Nephron progenitor cell (in vitro differentiated cells): ENCODE results near the gene ESF1.

ENCODE experiments used
- DNase-seq: peaks from one replicate; pipeline ENCODE4 v3.0.0; 2021
- H3K27ac Mint-ChIP-seq: 2 replicates; pipeline ENCODE4 v1.8.0; 2021; ENCODE audit warnings: mild to moderate bottlenecking, moderate library complexity, mixed read lengths
- H3K27me3 Mint-ChIP-seq: 2 replicates; pipeline ENCODE4 v1.8.0; 2021; ENCODE audit warnings: mild to moderate bottlenecking, low read depth, mixed read lengths; ENCODE audit not compliant: poor library complexity
- H3K36me3 Mint-ChIP-seq: 2 replicates; pipeline ENCODE4 v1.8.0; 2021; ENCODE audit warnings: low read depth, mixed read lengths
- H3K4me1 Mint-ChIP-seq: 2 replicates; pipeline ENCODE4 v1.8.0; 2021; ENCODE audit warnings: mixed read lengths
- H3K4me3 Mint-ChIP-seq: 2 replicates; pipeline ENCODE4 v1.8.0; 2021; ENCODE audit warnings: mild to moderate bottlenecking, moderate library complexity, mixed read lengths
- H3K9me3 Mint-ChIP-seq: 2 replicates; pipeline ENCODE4 v1.8.0; 2021; ENCODE audit warnings: mild to moderate bottlenecking, moderate library complexity, mixed read lengths
- TF ChIP-seq, protein P1 (sequence below): fragments of 200-600 bp; sonication (generic); IDR thresholded peaks from 2 replicates; pipeline ENCODE4 v1.5.0; 2021; ENCODE audit warnings: antibody characterized with exemption

Gene ESF1

GRCh38 chr20:13678944-13679343 is 105.8 kb downstream of the ESF1 start:
- DNase-seq, result no peak
- TF ChIP-seq, protein P1, sequence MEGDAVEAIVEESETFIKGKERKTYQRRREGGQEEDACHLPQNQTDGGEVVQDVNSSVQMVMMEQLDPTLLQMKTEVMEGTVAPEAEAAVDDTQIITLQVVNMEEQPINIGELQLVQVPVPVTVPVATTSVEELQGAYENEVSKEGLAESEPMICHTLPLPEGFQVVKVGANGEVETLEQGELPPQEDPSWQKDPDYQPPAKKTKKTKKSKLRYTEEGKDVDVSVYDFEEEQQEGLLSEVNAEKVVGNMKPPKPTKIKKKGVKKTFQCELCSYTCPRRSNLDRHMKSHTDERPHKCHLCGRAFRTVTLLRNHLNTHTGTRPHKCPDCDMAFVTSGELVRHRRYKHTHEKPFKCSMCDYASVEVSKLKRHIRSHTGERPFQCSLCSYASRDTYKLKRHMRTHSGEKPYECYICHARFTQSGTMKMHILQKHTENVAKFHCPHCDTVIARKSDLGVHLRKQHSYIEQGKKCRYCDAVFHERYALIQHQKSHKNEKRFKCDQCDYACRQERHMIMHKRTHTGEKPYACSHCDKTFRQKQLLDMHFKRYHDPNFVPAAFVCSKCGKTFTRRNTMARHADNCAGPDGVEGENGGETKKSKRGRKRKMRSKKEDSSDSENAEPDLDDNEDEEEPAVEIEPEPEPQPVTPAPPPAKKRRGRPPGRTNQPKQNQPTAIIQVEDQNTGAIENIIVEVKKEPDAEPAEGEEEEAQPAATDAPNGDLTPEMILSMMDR, result no peak
- H3K27ac Mint-ChIP-seq, result no peak overlapping the region
- no peak overlapping the region for H3K4me3 Mint-ChIP-seq
- H3K27me3 Mint-ChIP-seq, result no peaks in the 10 kb centered on the region
- peaks cover 20% of the 10 kb centered on the region for H3K4me1 Mint-ChIP-seq
- H3K36me3 Mint-ChIP-seq, result no peaks in the 10 kb centered on the region
- H3K9me3 Mint-ChIP-seq, result no peaks in the 10 kb centered on the region

GRCh38 chr20:13677241-13677640 is 107.5 kb downstream of the ESF1 start:
- Mint-ChIP-seq H3K9me3 (no peaks in the 10 kb centered on the region), H3K4me1 (peaks cover 11% of the 10 kb centered on the region)

GRCh38 chr20:13676682-13677081 is 108.0 kb downstream of the ESF1 start:
- Mint-ChIP-seq H3K27ac (no peak overlapping the region), H3K27me3 (peaks cover 4% of the 10 kb centered on the region), H3K36me3 (no peaks in the 10 kb centered on the region), H3K4me1 (peaks cover 11% of the 10 kb centered on the region), H3K9me3 (no peaks in the 10 kb centered on the region), H3K4me3 (no peak overlapping the region)
- TF ChIP-seq, protein P1, result no peak
- DNase-seq, result peak; percentile 4

More at GRCh38 chr20:13677241-13677640, 107.5 kb downstream of the ESF1 start:
- no peak for DNase-seq
- TF ChIP-seq, protein P1, result no peak
- Mint-ChIP-seq H3K36me3 (no peaks in the 10 kb centered on the region), H3K27ac (no peak overlapping the region), H3K27me3 (peaks cover 4% of the 10 kb centered on the region), H3K4me3 (no peak overlapping the region)

DNA sequence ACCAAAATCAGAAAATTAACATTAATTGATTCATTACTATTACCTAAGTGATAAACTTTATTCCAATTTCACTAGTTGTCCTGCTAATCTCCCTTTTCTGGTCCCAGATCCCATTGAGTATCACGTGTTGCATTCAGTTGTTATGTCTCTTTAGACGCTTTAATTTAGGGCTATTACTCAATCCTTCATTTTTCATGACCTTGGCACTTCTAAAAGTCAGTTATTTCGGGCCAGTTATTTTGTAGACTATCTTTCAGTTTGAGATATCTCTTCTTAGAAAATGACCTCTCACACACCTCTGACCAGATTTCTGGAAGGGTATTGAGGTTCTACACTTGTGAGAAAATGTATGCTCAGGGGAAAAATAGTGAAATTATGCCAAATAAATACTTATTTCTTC is 112.0 kb downstream of the ESF1 start:
- DNase-seq, result no peak
- no peak overlapping the region for H3K4me3 Mint-ChIP-seq
- peaks cover 12% of the 10 kb centered on the region for H3K27me3 Mint-ChIP-seq
- no peaks in the 10 kb centered on the region for H3K36me3 Mint-ChIP-seq
- H3K4me1 Mint-ChIP-seq, result peaks cover 11% of the 10 kb centered on the region
- TF ChIP-seq, protein P1, result no peak
- H3K9me3 Mint-ChIP-seq, result no peaks in the 10 kb centered on the region
- H3K27ac Mint-ChIP-seq, result no peak overlapping the region

DNA sequence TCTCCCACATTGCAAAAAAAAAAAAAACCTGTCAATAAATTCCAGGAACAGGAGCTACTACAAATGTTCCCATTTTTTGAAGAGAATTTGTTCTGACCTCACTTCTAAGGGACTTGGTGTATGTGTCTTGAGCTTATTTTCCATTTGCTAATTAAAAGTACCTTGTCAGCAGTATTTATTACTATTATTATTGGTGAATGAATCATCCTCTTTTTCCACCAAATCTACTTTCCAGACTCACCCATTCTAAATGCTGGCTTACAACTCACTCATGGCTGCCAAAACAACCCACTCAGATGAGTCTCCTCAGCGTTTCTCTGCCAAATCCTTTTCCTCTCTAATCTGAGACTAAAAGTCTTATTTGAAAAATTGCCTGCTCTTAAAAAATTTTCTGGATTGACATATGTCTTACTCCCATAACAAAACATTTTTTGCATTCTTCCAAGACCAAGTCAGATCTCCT is 112.8 kb downstream of the ESF1 start:
- no peak overlapping the region for H3K27ac Mint-ChIP-seq
- H3K4me3 Mint-ChIP-seq, result no peak overlapping the region
- TF ChIP-seq, protein P1, result no peak
- no peaks in the 10 kb centered on the region for H3K36me3 Mint-ChIP-seq
- H3K9me3 Mint-ChIP-seq, result no peaks in the 10 kb centered on the region
- peaks cover 10% of the 10 kb centered on the region for H3K4me1 Mint-ChIP-seq
- no peak for DNase-seq
- H3K27me3 Mint-ChIP-seq, result peaks cover 12% of the 10 kb centered on the region

DNA sequence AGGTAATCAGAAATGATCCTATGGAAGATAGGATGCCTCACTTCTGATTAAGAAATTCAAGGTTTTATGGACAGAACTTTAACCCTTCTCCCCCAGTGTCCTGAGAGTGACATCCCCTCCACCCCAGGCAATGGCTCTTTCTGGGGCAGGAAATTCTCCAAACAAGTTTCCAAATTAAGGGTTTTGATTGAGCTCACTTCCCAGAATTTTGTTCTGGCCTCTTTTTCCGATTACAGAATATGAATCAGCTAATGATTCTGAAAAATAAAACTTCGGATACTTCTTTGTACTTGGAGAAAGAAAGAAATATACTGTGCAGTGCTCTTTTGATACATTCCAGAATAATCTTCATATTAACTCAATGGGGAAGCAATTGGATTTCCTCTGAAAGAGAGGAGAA is 113.2 kb downstream of the ESF1 start:
- peaks cover 6% of the 10 kb centered on the region for H3K4me1 Mint-ChIP-seq
- TF ChIP-seq, protein P1, result no peak
- peaks cover 12% of the 10 kb centered on the region for H3K27me3 Mint-ChIP-seq
- H3K27ac Mint-ChIP-seq, result no peak overlapping the region
- H3K36me3 Mint-ChIP-seq, result no peaks in the 10 kb centered on the region
- no peaks in the 10 kb centered on the region for H3K9me3 Mint-ChIP-seq
- DNase-seq, result no peak
- no peak overlapping the region for H3K4me3 Mint-ChIP-seq
